Measurements from ENCODE around the gene FAM240A. TPM values are rescaled to one million over a fixed set of nuclear protein-coding genes. Genes with fewer than 3 reads are reported as not detected.

Gene FAM240A
- total RNA-seq, 1 donor from 2014 or later: not detected

DNA sequence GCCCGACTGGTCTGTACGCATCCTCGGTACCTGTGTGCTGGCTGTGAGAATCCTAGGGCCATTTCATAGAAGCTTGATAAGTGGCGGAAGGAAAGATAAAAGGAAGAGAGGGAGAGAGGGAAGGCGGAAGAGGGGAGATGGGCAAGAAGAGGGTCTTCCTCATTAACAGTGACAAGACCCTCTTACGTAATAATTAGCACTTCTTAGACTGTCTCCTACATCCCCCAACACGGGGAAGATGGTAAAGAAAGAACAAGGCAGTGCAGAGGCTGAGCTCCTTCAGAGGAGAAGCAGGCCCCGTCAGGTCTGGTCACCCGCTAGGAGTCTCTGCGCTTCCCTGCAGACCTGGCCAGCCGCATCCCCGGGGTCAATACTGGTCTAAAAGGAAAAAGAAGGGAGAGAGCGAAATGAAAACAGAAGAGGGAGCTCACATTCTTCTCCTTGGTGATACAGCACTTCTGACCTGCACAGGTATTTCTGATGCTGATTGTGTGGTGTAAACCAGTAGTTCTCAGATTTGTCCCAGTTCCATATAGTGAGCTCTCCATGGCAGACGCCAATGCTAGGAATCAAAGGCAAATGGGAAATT is 19.0 kb upstream of the FAM240A start:
- Mint-ChIP-seq H3K4me1 (ENCODE audit: unreplicated experiment) (no peaks in the 10 kb centered on the region), H3K27me3 (ENCODE audit: unreplicated experiment) (peaks cover 29% of the 10 kb centered on the region), H3K36me3 (ENCODE audit: unreplicated experiment) (no peaks in the 10 kb centered on the region), H3K27ac (ENCODE audit: unreplicated experiment) (no peak overlapping the region), H3K4me3 (ENCODE audit: unreplicated experiment) (no peak overlapping the region), H3K9me3 (ENCODE audit: unreplicated experiment) (peaks cover 13% of the 10 kb centered on the region)
- TF ChIP-seq, protein P1, sequence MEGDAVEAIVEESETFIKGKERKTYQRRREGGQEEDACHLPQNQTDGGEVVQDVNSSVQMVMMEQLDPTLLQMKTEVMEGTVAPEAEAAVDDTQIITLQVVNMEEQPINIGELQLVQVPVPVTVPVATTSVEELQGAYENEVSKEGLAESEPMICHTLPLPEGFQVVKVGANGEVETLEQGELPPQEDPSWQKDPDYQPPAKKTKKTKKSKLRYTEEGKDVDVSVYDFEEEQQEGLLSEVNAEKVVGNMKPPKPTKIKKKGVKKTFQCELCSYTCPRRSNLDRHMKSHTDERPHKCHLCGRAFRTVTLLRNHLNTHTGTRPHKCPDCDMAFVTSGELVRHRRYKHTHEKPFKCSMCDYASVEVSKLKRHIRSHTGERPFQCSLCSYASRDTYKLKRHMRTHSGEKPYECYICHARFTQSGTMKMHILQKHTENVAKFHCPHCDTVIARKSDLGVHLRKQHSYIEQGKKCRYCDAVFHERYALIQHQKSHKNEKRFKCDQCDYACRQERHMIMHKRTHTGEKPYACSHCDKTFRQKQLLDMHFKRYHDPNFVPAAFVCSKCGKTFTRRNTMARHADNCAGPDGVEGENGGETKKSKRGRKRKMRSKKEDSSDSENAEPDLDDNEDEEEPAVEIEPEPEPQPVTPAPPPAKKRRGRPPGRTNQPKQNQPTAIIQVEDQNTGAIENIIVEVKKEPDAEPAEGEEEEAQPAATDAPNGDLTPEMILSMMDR (IDR thresholded peaks at IDR 0.05): no peak
- peak; percentile 62 for DNase-seq (ENCODE audit: extremely low spot score, unreplicated experiment)

DNA sequence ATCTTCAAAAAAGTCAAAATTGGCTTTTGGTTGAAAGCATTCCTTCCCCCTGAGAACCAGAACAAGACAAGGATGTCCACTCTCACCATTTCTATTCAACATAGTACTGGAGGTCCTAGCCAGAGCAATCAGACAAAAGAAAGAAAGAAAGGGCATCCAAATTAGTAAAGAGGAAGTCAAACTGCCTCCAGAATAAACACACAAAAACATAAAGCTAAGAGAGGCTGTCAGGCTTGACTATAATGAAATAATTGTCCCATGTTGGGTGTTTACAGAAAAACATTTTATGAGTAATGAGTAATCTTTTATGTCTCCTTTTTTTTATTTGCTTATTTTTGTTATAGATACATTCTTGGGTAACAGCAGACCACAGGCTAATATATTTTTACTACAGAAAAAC is 18.3 kb upstream of the FAM240A start:
- TF ChIP-seq, protein P1 (IDR thresholded peaks at IDR 0.05): no peak
- peaks cover 26% of the 10 kb centered on the region for H3K27me3 Mint-ChIP-seq (ENCODE audit: unreplicated experiment)
- no peak overlapping the region for H3K4me3 Mint-ChIP-seq (ENCODE audit: unreplicated experiment)
- DNase-seq (ENCODE audit: extremely low spot score, unreplicated experiment): no peak
- H3K9me3 Mint-ChIP-seq (ENCODE audit: unreplicated experiment): peaks cover 13% of the 10 kb centered on the region
- no peak overlapping the region for H3K27ac Mint-ChIP-seq (ENCODE audit: unreplicated experiment)
- H3K36me3 Mint-ChIP-seq (ENCODE audit: unreplicated experiment): no peaks in the 10 kb centered on the region
- no peaks in the 10 kb centered on the region for H3K4me1 Mint-ChIP-seq (ENCODE audit: unreplicated experiment)

DNA sequence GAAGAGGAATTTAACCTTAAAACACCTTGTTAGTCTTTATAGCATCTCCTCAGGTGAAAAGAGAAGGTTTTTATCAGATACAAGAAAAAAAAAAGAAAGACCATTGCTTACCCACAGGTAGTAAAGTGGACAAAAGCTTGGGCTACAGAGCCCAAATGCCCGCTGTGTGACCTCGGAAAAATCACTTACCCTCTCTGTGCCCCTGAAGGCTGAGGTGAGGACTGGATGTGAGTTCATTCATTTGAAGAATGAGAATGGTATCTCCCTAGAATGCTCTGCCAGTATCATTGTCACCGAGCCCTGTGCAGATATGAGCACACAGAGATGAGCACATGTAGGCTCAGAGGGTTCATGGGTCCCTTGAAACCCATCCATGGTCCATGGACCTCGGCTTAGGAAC is 17.6 kb upstream of the FAM240A start:
- H3K36me3 Mint-ChIP-seq (ENCODE audit: unreplicated experiment): no peaks in the 10 kb centered on the region
- TF ChIP-seq, protein P1 (IDR thresholded peaks at IDR 0.05): no peak
- peaks cover 13% of the 10 kb centered on the region for H3K9me3 Mint-ChIP-seq (ENCODE audit: unreplicated experiment)
- H3K4me3 Mint-ChIP-seq (ENCODE audit: unreplicated experiment): no peak overlapping the region
- H3K27me3 Mint-ChIP-seq (ENCODE audit: unreplicated experiment): peaks cover 27% of the 10 kb centered on the region
- no peak for DNase-seq (ENCODE audit: extremely low spot score, unreplicated experiment)
- no peaks in the 10 kb centered on the region for H3K4me1 Mint-ChIP-seq (ENCODE audit: unreplicated experiment)
- H3K27ac Mint-ChIP-seq (ENCODE audit: unreplicated experiment): no peak overlapping the region

DNA sequence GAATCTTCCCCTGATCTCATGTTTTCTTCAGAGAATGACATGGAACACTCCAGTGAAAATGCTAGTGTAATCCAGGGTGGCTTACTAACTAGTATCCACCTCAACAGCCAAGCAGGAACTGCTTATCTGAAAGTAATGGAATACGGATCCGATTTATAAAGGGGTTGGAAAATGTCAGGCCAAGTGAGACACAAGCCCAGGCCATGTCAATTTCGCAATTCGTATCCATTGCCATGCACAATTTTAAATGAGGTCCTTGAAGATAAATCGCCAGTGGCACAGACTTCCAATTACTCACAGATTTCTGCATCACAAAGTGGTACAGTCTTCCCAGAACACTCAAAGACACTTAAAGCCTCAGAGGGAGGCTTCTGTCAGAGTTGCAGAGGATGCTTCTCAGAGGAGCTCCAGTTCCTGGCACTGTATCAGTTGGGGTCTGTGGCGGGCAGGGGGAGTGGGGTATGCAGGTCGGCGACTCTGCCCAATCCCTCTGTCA is 16.5 kb upstream of the FAM240A start:
- Mint-ChIP-seq H3K4me1 (ENCODE audit: unreplicated experiment) (no peaks in the 10 kb centered on the region), H3K36me3 (ENCODE audit: unreplicated experiment) (no peaks in the 10 kb centered on the region), H3K9me3 (ENCODE audit: unreplicated experiment) (peaks cover 13% of the 10 kb centered on the region), H3K27ac (ENCODE audit: unreplicated experiment) (no peak overlapping the region), H3K27me3 (ENCODE audit: unreplicated experiment) (peaks cover 28% of the 10 kb centered on the region), H3K4me3 (ENCODE audit: unreplicated experiment) (no peak overlapping the region)
- DNase-seq (ENCODE audit: extremely low spot score, unreplicated experiment): no peak
- TF ChIP-seq, protein P1 (IDR thresholded peaks at IDR 0.05): no peak

DNA sequence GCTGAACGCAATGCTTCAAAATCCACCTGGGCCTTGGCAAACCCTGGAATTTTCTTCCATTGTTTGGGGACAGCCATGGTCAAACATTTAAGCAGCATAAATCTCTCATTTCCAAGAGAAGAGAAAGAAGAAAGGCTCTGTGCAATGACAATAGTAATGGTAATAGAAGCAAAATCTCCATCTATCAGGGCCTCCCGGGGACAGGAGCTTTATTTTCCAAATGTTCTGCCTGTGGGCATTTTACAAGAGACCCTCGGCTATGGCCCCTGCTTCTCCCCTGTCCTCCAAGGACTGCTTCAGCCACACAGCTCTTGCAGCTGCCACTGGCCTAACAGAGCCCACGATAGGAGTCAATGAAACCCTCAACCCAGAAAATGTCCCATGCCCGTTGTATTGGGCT is 12.7 kb upstream of the FAM240A start:
- H3K36me3 Mint-ChIP-seq (ENCODE audit: unreplicated experiment): no peaks in the 10 kb centered on the region
- peak; percentile 42 for DNase-seq (ENCODE audit: extremely low spot score, unreplicated experiment)
- H3K9me3 Mint-ChIP-seq (ENCODE audit: unreplicated experiment): no peaks in the 10 kb centered on the region
- peaks cover 6% of the 10 kb centered on the region for H3K27me3 Mint-ChIP-seq (ENCODE audit: unreplicated experiment)
- no peak overlapping the region for H3K4me3 Mint-ChIP-seq (ENCODE audit: unreplicated experiment)
- TF ChIP-seq, protein P1 (IDR thresholded peaks at IDR 0.05): no peak
- no peak overlapping the region for H3K27ac Mint-ChIP-seq (ENCODE audit: unreplicated experiment)
- no peaks in the 10 kb centered on the region for H3K4me1 Mint-ChIP-seq (ENCODE audit: unreplicated experiment)

All from osteocyte (in vitro differentiated cells).